OCI-LY7 (cell line): ENCODE measurements around the gene DIO1. TPM values are rescaled to one million over a fixed set of nuclear protein-coding genes. Genes with fewer than 3 reads are reported as not detected.

Source experiments
- BruUV-seq: library from RNA; stranded (reverse); fragments of 400-500 nt; replicated peaks from 2 replicates; lab custom pipeline; 2021; lab: Mats Ljungman, UMichigan
- CTCF ChIA-PET: fragments of 300-600 bp; sonication (Branson Sonifier 250); formaldehyde crosslinking; loops from one replicate; lab custom pipeline; 2022; ENCODE audit warnings: antibody characterized with exemption; ENCODE audit not compliant: unreplicated experiment; lab: Charles Lee
- POLR2A ChIA-PET: fragments of 300-600 bp; sonication (Branson Sonifier 250); formaldehyde crosslinking; loops from one replicate; lab custom pipeline; 2022; ENCODE audit warnings: antibody characterized with exemption; lab: Charles Lee
- DNase-seq: peaks from one replicate; pipeline ENCODE4 v3.0.0-alpha.2; 2015; ENCODE audit warnings: low spot score
- H2AFZ ChIP-seq: fragments of 200-600 bp; sonication (generic), shearing (Covaris generic); 2 replicates; pipeline ENCODE4 v1.6.1; 2014; ENCODE audit warnings: mild to moderate bottlenecking, antibody characterized with exemption, low read length, moderate library complexity
- H3K27ac ChIP-seq: fragments of 200-600 bp; sonication (generic); 2 replicates; pipeline ENCODE4 v1.5.1; 2014; ENCODE audit warnings: mixed run types, low read depth, mild to moderate bottlenecking, moderate library complexity, low read length, inconsistent platforms; ENCODE audit not compliant: poor library complexity, severe bottlenecking
- H3K36me3 ChIP-seq: fragments of 200-600 bp; sonication (generic); 2 replicates; pipeline ENCODE4 v1.6.1; 2014; ENCODE audit warnings: mild to moderate bottlenecking, antibody characterized with exemption, low read length, moderate library complexity, mixed read lengths; ENCODE audit not compliant: insufficient read depth
- H3K4me1 ChIP-seq: fragments of 200-600 bp; sonication (generic); 2 replicates; pipeline ENCODE4 v1.5.1; 2014; ENCODE audit warnings: mild to moderate bottlenecking, low read length; ENCODE audit not compliant: insufficient read depth, poor library complexity, severe bottlenecking
- H3K4me2 ChIP-seq: fragments of 200-600 bp; sonication (generic); 2 replicates; pipeline ENCODE4 v1.6.1; 2014; ENCODE audit warnings: mild to moderate bottlenecking, low read length
- H3K4me3 ChIP-seq: fragments of 200-600 bp; sonication (generic); 2 replicates; pipeline ENCODE4 v1.5.1; 2014; ENCODE audit warnings: mild to moderate bottlenecking, low read depth, low read length; ENCODE audit not compliant: poor library complexity, severe bottlenecking
- H3K79me2 ChIP-seq: fragments of 200-600 bp; sonication (generic); 2 replicates; pipeline ENCODE4 v1.6.1; 2016; ENCODE audit warnings: low read depth, mild to moderate bottlenecking, low read length, moderate library complexity, mixed read lengths; ENCODE audit not compliant: insufficient read depth
- H3K9me2 ChIP-seq: fragments of 200-600 bp; sonication (generic); 2 replicates; pipeline ENCODE4 v1.6.1; 2016; ENCODE audit warnings: mild to moderate bottlenecking, low read length, mixed read lengths; ENCODE audit not compliant: insufficient read depth
- H3K9me3 ChIP-seq: fragments of 200-600 bp; sonication (generic); 2 replicates; pipeline ENCODE4 v1.6.1; 2014; ENCODE audit warnings: mild to moderate bottlenecking, mixed run types, low read length, mixed read lengths
- H4K20me1 ChIP-seq: fragments of 200-600 bp; sonication (generic); 2 replicates; pipeline ENCODE4 v1.6.1; 2014; ENCODE audit warnings: mild to moderate bottlenecking, antibody characterized with exemption, low read length, moderate library complexity, mixed read lengths; ENCODE audit not compliant: insufficient read depth
- EZH2phosphoT487 ChIP-seq: fragments of 200-600 bp; sonication (generic); IDR thresholded peaks from 2 replicates; pipeline ENCODE4 v1.6.1; 2018; ENCODE audit warnings: low read depth, borderline replicate concordance, mild to moderate bottlenecking, mixed run types, antibody characterized with exemption, low read length, moderate library complexity, mixed read lengths
- intact Hi-C: fragments of 100-400 bp; cut with micrococcal nuclease; formaldehyde crosslinking; loops from one replicate; pipeline ENCODE4 v1.10.0; 2022; ENCODE audit not compliant: unreplicated experiment
- total RNA-seq, 2 experiments: library from RNA; depleted of rRNA in 1 of 2; stranded (reverse); fragments of >200 nt in 1 of 2; shearing (Covaris generic) in 1 of 2; gene quantifications; 2 replicates each; pipeline ENCODE4 v1.2.3, GENCODE V29; 2014 to 2022
- TF ChIP-seq, protein P1 (sequence below): fragments of 200-600 bp; sonication (generic); conservative IDR thresholded peaks from 2 replicates; pipeline ENCODE4 v1.5.1; 2014; ENCODE audit warnings: mild to moderate bottlenecking, antibody characterized with exemption, low read length, moderate library complexity, mixed read lengths

The DIO1 gene
- total RNA-seq, 2 experiments from 2014 or later = not detected

DNA sequence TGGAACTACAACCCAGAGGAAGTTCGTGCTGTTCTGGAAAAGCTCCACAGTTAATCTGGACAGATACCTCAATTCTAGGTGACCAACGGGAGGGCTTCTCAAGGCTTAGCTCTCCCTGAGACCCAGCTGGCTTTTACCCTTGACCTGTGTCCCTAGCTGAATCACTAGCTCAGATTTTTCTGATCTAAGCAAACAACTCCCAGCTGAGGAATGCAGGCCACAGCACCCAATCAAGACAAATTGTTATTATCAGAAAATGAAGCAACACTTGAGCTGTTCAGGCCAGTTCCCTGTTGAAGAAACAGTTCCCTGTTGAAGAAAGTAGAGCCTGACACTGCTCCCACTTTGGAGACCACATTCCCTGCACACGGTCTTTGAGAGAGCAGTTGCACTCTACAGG lies 16.0 kb downstream of the DIO1 start:
- intact Hi-C loops = no loop called here
- ChIA-PET POLR2A (no interaction called here), CTCF (no interaction called here)
- no peak overlapping the region for H3K4me2 ChIP-seq
- no peaks in the 10 kb centered on the region for H3K9me2 ChIP-seq
- no peaks in the 10 kb centered on the region for H3K36me3 ChIP-seq
- no peak overlapping the region for H3K27ac ChIP-seq
- H3K4me1 ChIP-seq = no peaks in the 10 kb centered on the region
- no peaks in the 10 kb centered on the region for H3K9me3 ChIP-seq
- no peaks in the 10 kb centered on the region for H3K79me2 ChIP-seq
- no peaks in the 10 kb centered on the region for H4K20me1 ChIP-seq
- no peak overlapping the region for H2AFZ ChIP-seq
- BruUV-seq = no TSS peak
- DNase-seq = no peak
- no peak overlapping the region for H3K4me3 ChIP-seq
- TF ChIP-seq, protein P1, sequence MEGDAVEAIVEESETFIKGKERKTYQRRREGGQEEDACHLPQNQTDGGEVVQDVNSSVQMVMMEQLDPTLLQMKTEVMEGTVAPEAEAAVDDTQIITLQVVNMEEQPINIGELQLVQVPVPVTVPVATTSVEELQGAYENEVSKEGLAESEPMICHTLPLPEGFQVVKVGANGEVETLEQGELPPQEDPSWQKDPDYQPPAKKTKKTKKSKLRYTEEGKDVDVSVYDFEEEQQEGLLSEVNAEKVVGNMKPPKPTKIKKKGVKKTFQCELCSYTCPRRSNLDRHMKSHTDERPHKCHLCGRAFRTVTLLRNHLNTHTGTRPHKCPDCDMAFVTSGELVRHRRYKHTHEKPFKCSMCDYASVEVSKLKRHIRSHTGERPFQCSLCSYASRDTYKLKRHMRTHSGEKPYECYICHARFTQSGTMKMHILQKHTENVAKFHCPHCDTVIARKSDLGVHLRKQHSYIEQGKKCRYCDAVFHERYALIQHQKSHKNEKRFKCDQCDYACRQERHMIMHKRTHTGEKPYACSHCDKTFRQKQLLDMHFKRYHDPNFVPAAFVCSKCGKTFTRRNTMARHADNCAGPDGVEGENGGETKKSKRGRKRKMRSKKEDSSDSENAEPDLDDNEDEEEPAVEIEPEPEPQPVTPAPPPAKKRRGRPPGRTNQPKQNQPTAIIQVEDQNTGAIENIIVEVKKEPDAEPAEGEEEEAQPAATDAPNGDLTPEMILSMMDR = no peak
- no peak for TF ChIP-seq EZH2phosphoT487

DNA sequence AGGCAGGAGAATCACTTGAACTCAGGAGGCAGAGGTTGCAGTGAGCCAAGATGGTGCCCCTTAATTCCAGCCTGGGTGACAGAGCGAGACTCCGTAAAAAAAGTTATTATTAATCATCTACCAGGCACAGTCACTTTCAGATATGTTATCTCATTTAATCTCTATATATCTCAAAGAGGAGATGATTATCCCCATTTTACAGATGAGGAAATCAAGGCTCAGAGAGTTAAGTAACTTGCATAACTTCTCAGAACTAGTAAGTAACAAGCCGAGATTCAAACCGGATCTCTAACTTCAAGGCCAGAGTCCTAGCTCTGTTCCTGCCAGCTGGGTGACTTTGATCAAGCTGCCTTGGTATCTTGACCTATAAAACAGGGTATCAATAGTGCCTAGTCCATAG lies 17.5 kb downstream of the DIO1 start:
- no peaks in the 10 kb centered on the region for H3K36me3 ChIP-seq
- H3K9me2 ChIP-seq = no peaks in the 10 kb centered on the region
- intact Hi-C loops = no loop called here
- no TSS peak for BruUV-seq
- ChIA-PET CTCF (no interaction called here), POLR2A (interaction anchor here (1.5 kb wide), 1 partner anchor 13 kb away, joined by 3 read pairs; no protein-coding TSS in a partner anchor)
- no peak overlapping the region for H3K4me3 ChIP-seq
- H3K4me1 ChIP-seq = no peaks in the 10 kb centered on the region
- no peaks in the 10 kb centered on the region for H3K79me2 ChIP-seq
- H3K9me3 ChIP-seq = no peaks in the 10 kb centered on the region
- H4K20me1 ChIP-seq = no peaks in the 10 kb centered on the region
- no peak overlapping the region for H3K27ac ChIP-seq
- no peak for TF ChIP-seq EZH2phosphoT487
- TF ChIP-seq, protein P1 = no peak
- DNase-seq = no peak
- no peak overlapping the region for H2AFZ ChIP-seq
- no peak overlapping the region for H3K4me2 ChIP-seq

DNA sequence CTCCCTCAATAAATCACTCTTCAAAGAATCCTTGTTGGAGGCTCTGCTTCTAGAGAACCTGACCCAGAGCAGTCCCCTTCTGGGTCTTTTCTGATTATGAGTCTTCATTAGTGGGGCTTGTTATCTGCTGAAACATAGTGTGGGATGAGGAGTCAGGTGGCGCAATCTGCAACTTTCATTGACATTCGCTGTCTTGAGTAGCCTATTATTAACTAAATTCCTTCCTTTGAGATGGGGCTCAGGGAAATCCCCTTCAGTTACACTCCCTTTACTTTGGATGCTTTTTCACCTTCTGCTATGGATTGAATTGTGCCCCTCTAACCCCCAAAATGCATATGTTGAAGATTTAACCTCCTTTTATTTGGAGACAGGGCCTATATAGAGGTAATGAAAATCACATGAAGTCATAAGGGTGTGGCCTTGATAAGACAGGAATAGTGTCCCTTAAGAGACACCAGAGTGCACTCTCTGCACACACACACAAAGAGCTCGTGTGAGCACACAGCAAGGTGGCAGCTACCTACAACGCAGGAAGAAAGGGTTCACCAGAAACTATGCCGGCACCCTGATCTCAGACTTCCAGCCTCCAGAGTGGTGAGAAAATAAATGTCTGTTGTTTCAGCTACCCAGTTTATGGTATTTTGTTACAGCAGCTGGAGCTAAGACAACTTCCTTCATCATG lies 19.5 kb downstream of the DIO1 start:
- H3K4me2 ChIP-seq = no peak overlapping the region
- no peaks in the 10 kb centered on the region for H3K79me2 ChIP-seq
- no peak overlapping the region for H3K27ac ChIP-seq
- H3K36me3 ChIP-seq = peaks cover 3% of the 10 kb centered on the region; the same call in 1 of the 2 replicates
- ChIA-PET POLR2A (interaction anchor here (0.6 to 1.6 kb wide), 4 partner anchors 10 to 402 kb away, joined by 3 to 7 read pairs (median 4); no protein-coding TSS in a partner anchor), CTCF (interaction anchor here (0.6 to 1.1 kb wide), 2 partner anchors 13 to 33 kb away, joined by 3 read pairs; partner anchors contain the start of gene LRRC42)
- TF ChIP-seq, protein P1 = no peak
- no peak for TF ChIP-seq EZH2phosphoT487
- H3K9me2 ChIP-seq = no peaks in the 10 kb centered on the region
- no TSS peak for BruUV-seq
- no peaks in the 10 kb centered on the region for H3K4me1 ChIP-seq
- H4K20me1 ChIP-seq = no peaks in the 10 kb centered on the region
- no peak for DNase-seq
- intact Hi-C loops = no loop called here
- no peak overlapping the region for H2AFZ ChIP-seq
- H3K4me3 ChIP-seq = no peak overlapping the region
- H3K9me3 ChIP-seq = no peaks in the 10 kb centered on the region
